Measurements from ENCODE around the gene PPA2. TPM values are rescaled to one million over a fixed set of nuclear protein-coding genes. Genes with fewer than 3 reads are reported as not detected.
A peak's percentile ranks its signal among the peaks of the same experiment; 100 is the strongest.

Gene PPA2
- total RNA-seq, 1 experiment from 2014 or later: 165 TPM

GRCh38 chr4:105474099-105474518, 247 bp upstream of the PPA2 start:
- CTCF ChIA-PET: interaction anchor here (0.7 to 3.0 kb wide), 46 partner anchors 11 to 1478 kb away, joined by 3 to 39 read pairs (median 4); partner anchors contain the start of genes GSTCD, INTS12 and TET2
- Mint-ChIP-seq H3K27ac (ENCODE audit: low read depth, unreplicated experiment) (peak overlapping the region; percentile 99), H3K4me3 (ENCODE audit: unreplicated experiment) (peak overlapping the region; percentile 98), H3K27me3 (ENCODE audit: insufficient read depth, unreplicated experiment) (no peaks in the 10 kb centered on the region), H3K36me3 (ENCODE audit: insufficient read depth, unreplicated experiment) (no peaks in the 10 kb centered on the region), H3K4me1 (ENCODE audit: insufficient read depth, unreplicated experiment) (peaks cover 11% of the 10 kb centered on the region), H3K9me3 (ENCODE audit: unreplicated experiment) (no peaks in the 10 kb centered on the region)
- intact Hi-C loops (cut with micrococcal nuclease): loop anchor here (5.0 kb wide), 2 partner anchors 612 to 1407 kb away; no protein-coding TSS in a partner anchor
- peak; percentile 87 for DNase-seq (ENCODE audit: unreplicated experiment)
- BruUV-seq (replicated peaks): no TSS peak
- peak; percentile 84 for TF ChIP-seq CTCF (IDR thresholded peaks at IDR 0.05; ENCODE audit: unreplicated experiment)
- POLR2A ChIA-PET: interaction anchor here (0.6 to 2.1 kb wide), 38 partner anchors 8 to 1729 kb away, joined by 3 to 34 read pairs (median 4); partner anchors contain the start of genes GSTCD, INTS12 and TET2

- ChIA-PET CTCF (interaction anchor here (0.6 to 3.0 kb wide), 28 partner anchors 9 to 1551 kb away, joined by 3 to 39 read pairs (median 4); partner anchors contain the start of genes INTS12 and TET2), POLR2A (interaction anchor here (0.5 to 2.1 kb wide), 36 partner anchors 8 to 1796 kb away, joined by 3 to 34 read pairs (median 4); partner anchors contain the start of genes AIMP1, GSTCD, INTS12 and TBCK)
- Mint-ChIP-seq H3K27ac (ENCODE audit: low read depth, unreplicated experiment) (peak overlapping the region; percentile 99), H3K4me1 (ENCODE audit: insufficient read depth, unreplicated experiment) (peaks cover 11% of the 10 kb centered on the region), H3K9me3 (ENCODE audit: unreplicated experiment) (no peaks in the 10 kb centered on the region), H3K36me3 (ENCODE audit: insufficient read depth, unreplicated experiment) (no peaks in the 10 kb centered on the region), H3K4me3 (ENCODE audit: unreplicated experiment) (peak overlapping the region; percentile 98), H3K27me3 (ENCODE audit: insufficient read depth, unreplicated experiment) (no peaks in the 10 kb centered on the region)
- TF ChIP-seq CTCF (IDR thresholded peaks at IDR 0.05; ENCODE audit: unreplicated experiment): no peak
- intact Hi-C loops (cut with micrococcal nuclease): loop anchor here (5.0 kb wide), 2 partner anchors 611 to 1406 kb away; no protein-coding TSS in a partner anchor
- BruUV-seq (replicated peaks): no TSS peak
- no peak for DNase-seq (ENCODE audit: unreplicated experiment)
These were observed 965 bp downstream of the PPA2 start for GRCh38 chr4:105472871-105473323.

- Mint-ChIP-seq H3K4me3 (ENCODE audit: unreplicated experiment) (peak overlapping the region; percentile 98), H3K4me1 (ENCODE audit: insufficient read depth, unreplicated experiment) (peaks cover 18% of the 10 kb centered on the region), H3K27me3 (ENCODE audit: insufficient read depth, unreplicated experiment) (no peaks in the 10 kb centered on the region), H3K27ac (ENCODE audit: low read depth, unreplicated experiment) (peak overlapping the region; percentile 99), H3K9me3 (ENCODE audit: unreplicated experiment) (no peaks in the 10 kb centered on the region), H3K36me3 (ENCODE audit: insufficient read depth, unreplicated experiment) (peaks cover 3% of the 10 kb centered on the region)
- peak; percentile 87 for DNase-seq (ENCODE audit: unreplicated experiment)
- CTCF ChIA-PET: interaction anchor here (0.6 to 2.3 kb wide), 23 partner anchors 11 to 1468 kb away, joined by 3 to 14 read pairs (median 3); no protein-coding TSS in a partner anchor
- intact Hi-C loops (cut with micrococcal nuclease): loop anchor here (1.0 to 5.0 kb wide), 4 partner anchors 330 to 1475 kb away; no protein-coding TSS in a partner anchor
- POLR2A ChIA-PET: interaction anchor here (0.5 to 2.0 kb wide), 8 partner anchors 11 to 501 kb away, joined by 3 to 10 read pairs (median 3); partner anchors contain the start of genes GSTCD and INTS12
- peak; percentile 56 for TF ChIP-seq CTCF (IDR thresholded peaks at IDR 0.05; ENCODE audit: unreplicated experiment)
- no TSS peak for BruUV-seq (replicated peaks)
These were observed 2.2 kb downstream of the PPA2 start for GRCh38 chr4:105471566-105472176.

GRCh38 chr4:105470766-105471165, 3.1 kb downstream of the PPA2 start:
- Mint-ChIP-seq H3K4me3 (ENCODE audit: unreplicated experiment) (no peak overlapping the region), H3K4me1 (ENCODE audit: insufficient read depth, unreplicated experiment) (peaks cover 21% of the 10 kb centered on the region), H3K36me3 (ENCODE audit: insufficient read depth, unreplicated experiment) (peaks cover 12% of the 10 kb centered on the region), H3K27me3 (ENCODE audit: insufficient read depth, unreplicated experiment) (no peaks in the 10 kb centered on the region), H3K27ac (ENCODE audit: low read depth, unreplicated experiment) (peak overlapping the region; percentile 99), H3K9me3 (ENCODE audit: unreplicated experiment) (no peaks in the 10 kb centered on the region)
- no peak for DNase-seq (ENCODE audit: unreplicated experiment)
- TF ChIP-seq CTCF (IDR thresholded peaks at IDR 0.05; ENCODE audit: unreplicated experiment): no peak
- CTCF ChIA-PET: interaction anchor here (0.6 to 2.3 kb wide), 10 partner anchors 10 to 539 kb away, joined by 3 to 14 read pairs (median 4); no protein-coding TSS in a partner anchor
- POLR2A ChIA-PET: interaction anchor here (1.0 to 2.0 kb wide), 2 partner anchors 10 to 1024 kb away, joined by 3 to 10 read pairs; no protein-coding TSS in a partner anchor
- no TSS peak for BruUV-seq (replicated peaks)
- intact Hi-C loops (cut with micrococcal nuclease): loop anchor here (1.0 to 5.0 kb wide), 4 partner anchors 329 to 1474 kb away; no protein-coding TSS in a partner anchor

Data from MCF 10A (cell line).